Measurements from ENCODE around the gene BACH2. TPM values are rescaled to one million over a fixed set of nuclear protein-coding genes. Genes with fewer than 3 reads are reported as not detected.

The BACH2 gene
- total RNA-seq, 4 donors from 2014 or later: 9.3 to 34.5 (median 11.1) TPM

DNA sequence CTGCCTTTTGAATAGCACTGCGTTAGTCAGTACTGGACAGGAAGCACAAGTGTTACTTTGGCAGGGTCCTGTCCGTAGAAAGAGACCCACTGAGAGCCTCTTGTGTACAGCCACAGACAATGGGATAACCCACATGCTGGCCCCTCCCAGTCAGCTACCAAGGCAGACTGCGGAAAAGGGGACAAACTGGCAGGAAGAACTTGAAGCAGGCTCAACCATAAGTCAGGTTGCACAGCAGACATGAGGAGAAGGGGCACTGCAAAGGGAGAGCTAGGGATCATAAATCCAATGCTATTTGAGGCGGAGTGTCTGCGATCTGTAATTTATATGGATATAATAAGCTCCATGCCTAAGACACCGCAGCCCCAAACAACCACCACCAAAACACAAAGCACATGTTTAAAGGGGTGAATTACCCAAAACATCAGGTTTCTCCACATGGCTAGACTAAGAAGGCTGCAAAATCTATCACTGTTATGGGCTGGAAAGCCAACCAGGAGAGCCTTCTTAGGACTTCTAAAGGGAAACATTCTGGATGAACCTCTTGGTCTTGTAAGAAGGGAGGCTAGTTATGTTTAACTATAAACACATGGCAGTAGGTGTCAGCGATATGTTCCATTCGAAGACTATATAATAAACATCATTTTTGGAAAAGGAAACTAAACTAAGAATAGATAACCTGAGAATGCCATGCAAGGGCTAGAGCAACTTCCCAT lies 141.7 kb downstream of the BACH2 start:
- 61 to 72% methylated on average over 8 of the region's 8 CpGs for WGBS, 2 donors
- no peak for DNase-seq (ENCODE audit: low spot score in 2 of 2)
- TF ChIP-seq CTCF (IDR thresholded peaks at IDR 0.05): no peak
- no peak for TF ChIP-seq POLR2A (IDR thresholded peaks at IDR 0.05)
- H3K4me3 ChIP-seq (ENCODE audit: low read depth, poor library complexity, severe bottlenecking): no peak overlapping the region
- intact Hi-C loops (cut with DNase I; ENCODE audit: low total_unique reads): no loop called here

DNA sequence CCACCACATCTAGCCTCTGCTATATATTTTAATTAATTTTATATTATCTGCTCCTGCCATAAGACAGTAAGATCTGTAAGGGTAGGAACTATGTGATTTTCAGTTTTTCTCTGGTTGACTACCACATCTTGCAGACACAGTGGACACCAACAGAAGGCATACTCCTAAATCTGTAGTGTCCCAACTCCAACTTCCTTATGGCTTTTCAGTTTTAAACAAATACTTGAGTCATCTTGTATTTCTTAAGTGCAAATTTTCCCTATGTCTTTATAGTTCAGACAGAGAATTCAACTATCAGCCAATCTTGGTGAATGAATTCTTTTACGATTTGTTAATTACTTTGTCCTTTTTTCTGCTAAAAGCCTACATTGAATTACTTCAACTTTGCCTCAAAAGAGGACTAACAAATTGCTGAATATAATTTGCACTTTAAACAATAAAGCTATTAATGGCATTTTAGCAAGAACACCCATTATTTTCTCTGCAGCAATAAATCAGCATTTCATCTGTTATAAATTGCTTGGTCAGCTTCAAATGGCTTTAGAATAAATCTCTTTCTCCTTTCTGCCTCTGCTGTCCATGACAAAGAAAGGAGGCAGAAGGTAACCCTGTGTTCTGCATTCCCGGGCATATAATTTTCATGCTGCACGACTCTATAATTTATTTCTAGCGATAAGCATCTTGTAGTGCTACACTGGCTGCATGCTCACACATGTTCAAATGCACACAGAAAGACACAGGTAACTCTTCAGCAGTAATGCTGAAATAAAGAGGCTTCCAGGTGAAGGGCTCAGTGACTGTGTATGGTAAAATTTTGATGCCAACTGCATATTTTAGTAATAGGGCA lies 144.8 kb downstream of the BACH2 start:
- intact Hi-C loops (cut with DNase I; ENCODE audit: low total_unique reads): no loop called here
- no peak for TF ChIP-seq CTCF (IDR thresholded peaks at IDR 0.05)
- no peak for TF ChIP-seq POLR2A (IDR thresholded peaks at IDR 0.05)
- no peak for DNase-seq (ENCODE audit: low spot score in 2 of 2)
- 46 to 50% methylated on average over 4 of the region's 4 CpGs for WGBS, 2 donors
- no peak overlapping the region for H3K4me3 ChIP-seq (ENCODE audit: low read depth, poor library complexity, severe bottlenecking)

GRCh38 chr6:90149280-90149679 lies 147.4 kb downstream of the BACH2 start:
- no peak for TF ChIP-seq CTCF (IDR thresholded peaks at IDR 0.05)
- TF ChIP-seq POLR2A (IDR thresholded peaks at IDR 0.05): no peak
- H3K4me3 ChIP-seq (ENCODE audit: low read depth, poor library complexity, severe bottlenecking): no peak overlapping the region
- intact Hi-C loops (cut with DNase I; ENCODE audit: low total_unique reads): no loop called here
- no peak for DNase-seq (ENCODE audit: low spot score in 2 of 2)
- 75% methylated on average over 3 of the region's 3 CpGs for WGBS, 2 donors

DNA sequence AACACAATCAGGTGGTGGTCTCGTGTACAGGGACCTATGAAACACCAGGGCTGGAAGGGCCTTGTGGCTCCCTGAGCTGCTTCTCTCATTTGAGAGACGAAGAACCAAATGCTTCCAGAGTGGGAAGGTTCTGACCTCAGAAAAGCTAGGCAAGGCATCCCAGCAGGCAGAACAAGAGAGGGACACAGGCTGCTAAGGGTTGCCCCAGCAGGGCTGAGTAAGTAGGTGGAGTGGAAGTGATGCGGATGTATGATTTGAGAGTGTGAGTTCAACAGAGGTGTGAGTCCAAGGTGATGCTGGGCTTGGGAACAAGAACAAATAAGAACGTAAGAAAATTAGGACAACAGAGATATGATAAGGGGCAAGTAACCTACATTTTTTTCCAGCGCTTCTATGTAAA lies 147.8 kb downstream of the BACH2 start:
- no peak for DNase-seq (ENCODE audit: low spot score in 2 of 2)
- 94% methylated on average over 5 of the region's 5 CpGs for WGBS, 2 donors
- TF ChIP-seq POLR2A (IDR thresholded peaks at IDR 0.05) (no peak), CTCF (IDR thresholded peaks at IDR 0.05) (no peak)
- no peak overlapping the region for H3K4me3 ChIP-seq (ENCODE audit: low read depth, poor library complexity, severe bottlenecking)
- intact Hi-C loops (cut with DNase I; ENCODE audit: low total_unique reads): no loop called here

- 77 to 79% methylated on average over 13 of the region's 13 CpGs for WGBS, 2 donors
- no peak for DNase-seq (ENCODE audit: low spot score in 2 of 2)
- no peak overlapping the region for H3K4me3 ChIP-seq (ENCODE audit: low read depth, poor library complexity, severe bottlenecking)
- TF ChIP-seq CTCF (IDR thresholded peaks at IDR 0.05): no peak
- intact Hi-C loops (cut with DNase I; ENCODE audit: low total_unique reads): no loop called here
These were observed 149.6 kb downstream of the BACH2 start for GRCh38 chr6:90146921-90147649.
